OCI-LY3 (cell line): Measurements from ENCODE around the gene ZBTB5.

Experiments used
- EZH2phosphoT487 ChIP-seq: fragments of 200-600 bp; shearing (Covaris generic); IDR thresholded peaks from 2 replicates; pipeline ENCODE4 v1.6.1; 2018; ENCODE audit warnings: antibody characterized with exemption, mixed run types, low read depth
- TF ChIP-seq, protein P1 (sequence below): fragments of 200-600, 300-600 bp; sonication (generic); IDR thresholded peaks from 2 replicates; pipeline ENCODE4 v1.5.1; 2014; ENCODE audit warnings: antibody characterized with exemption, low read length, low read depth

GRCh38 chr9:37426846-37427245 is 38.4 kb downstream of the ZBTB5 start:
- TF ChIP-seq, protein P1, sequence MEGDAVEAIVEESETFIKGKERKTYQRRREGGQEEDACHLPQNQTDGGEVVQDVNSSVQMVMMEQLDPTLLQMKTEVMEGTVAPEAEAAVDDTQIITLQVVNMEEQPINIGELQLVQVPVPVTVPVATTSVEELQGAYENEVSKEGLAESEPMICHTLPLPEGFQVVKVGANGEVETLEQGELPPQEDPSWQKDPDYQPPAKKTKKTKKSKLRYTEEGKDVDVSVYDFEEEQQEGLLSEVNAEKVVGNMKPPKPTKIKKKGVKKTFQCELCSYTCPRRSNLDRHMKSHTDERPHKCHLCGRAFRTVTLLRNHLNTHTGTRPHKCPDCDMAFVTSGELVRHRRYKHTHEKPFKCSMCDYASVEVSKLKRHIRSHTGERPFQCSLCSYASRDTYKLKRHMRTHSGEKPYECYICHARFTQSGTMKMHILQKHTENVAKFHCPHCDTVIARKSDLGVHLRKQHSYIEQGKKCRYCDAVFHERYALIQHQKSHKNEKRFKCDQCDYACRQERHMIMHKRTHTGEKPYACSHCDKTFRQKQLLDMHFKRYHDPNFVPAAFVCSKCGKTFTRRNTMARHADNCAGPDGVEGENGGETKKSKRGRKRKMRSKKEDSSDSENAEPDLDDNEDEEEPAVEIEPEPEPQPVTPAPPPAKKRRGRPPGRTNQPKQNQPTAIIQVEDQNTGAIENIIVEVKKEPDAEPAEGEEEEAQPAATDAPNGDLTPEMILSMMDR: no peak
- TF ChIP-seq EZH2phosphoT487: no peak
